Choroid plexus epithelial cell (primary cell): Measurements from ENCODE around the gene NKX6-2.
"Not testable (repeated sequence)": the region's sequence is repeated elsewhere in the genome, so short reads cannot be mapped to it uniquely, and the experiment has no call there.

Experiments used
- DNase-seq: peaks from one replicate; pipeline ENCODE4 v3.0.0-alpha.2; 2010; ENCODE audit warnings: low read depth
- H3K4me3 ChIP-seq: 2 replicates; pipeline ENCODE4 v1.5.1; 2011; ENCODE audit warnings: low read depth, mild to moderate bottlenecking, control low read depth, low read length, moderate library complexity
- CTCF ChIP-seq: conservative IDR thresholded peaks from 2 replicates; pipeline ENCODE4 v1.5.1; 2011; ENCODE audit warnings: low read depth, mild to moderate bottlenecking, control low read depth, inconsistent platforms, low read length, moderate library complexity

The NKX6-2 gene

GRCh38 chr10:132802694-132803320 is 16.9 kb upstream of the NKX6-2 start:
- no peak for TF ChIP-seq CTCF
- H3K4me3 ChIP-seq: no peak overlapping the region
- no peak for DNase-seq

GRCh38 chr10:132802048-132802447 is 16.1 kb upstream of the NKX6-2 start:
- no peak overlapping the region for H3K4me3 ChIP-seq
- DNase-seq: no peak
- no peak for TF ChIP-seq CTCF

GRCh38 chr10:132799865-132800264 is 13.9 kb upstream of the NKX6-2 start:
- no peak for TF ChIP-seq CTCF
- no peak for DNase-seq
- H3K4me3 ChIP-seq: no peak overlapping the region

- no peak for TF ChIP-seq CTCF
- H3K4me3 ChIP-seq: no peak overlapping the region
- no peak for DNase-seq
Measured at GRCh38 chr10:132798876-132799275, 12.9 kb upstream of the NKX6-2 start.

- DNase-seq: no peak
- no peak for TF ChIP-seq CTCF
- no peak overlapping the region for H3K4me3 ChIP-seq
Measured at GRCh38 chr10:132798403-132798802, 12.5 kb upstream of the NKX6-2 start.

GRCh38 chr10:132797986-132798385 is 12.0 kb upstream of the NKX6-2 start:
- not testable (repeated sequence) for H3K4me3 ChIP-seq, DNase-seq

GRCh38 chr10:132796846-132797245 is 10.9 kb upstream of the NKX6-2 start:
- no peak overlapping the region for H3K4me3 ChIP-seq
- no peak for DNase-seq
- TF ChIP-seq CTCF: no peak
